IPS DF 6.9 (cell line): ENCODE data around the gene BMP2K.

Experiments
- DNase-seq: peaks from one replicate; pipeline ENCODE4 v3.0.0-alpha.2; 2013; ENCODE audit warnings: low read depth, low spot score
- H3K27ac ChIP-seq: one replicate; pipeline ENCODE4 v1.5.1; 2013; ENCODE audit warnings: low read length, control low read depth
- H3K27me3 ChIP-seq: 2 replicates; pipeline ENCODE4 v1.6.1; 2013; ENCODE audit warnings: mild to moderate bottlenecking, low read length; ENCODE audit not compliant: control insufficient read depth, insufficient read depth
- H3K36me3 ChIP-seq: 2 replicates; pipeline ENCODE4 v1.6.1; 2013; ENCODE audit warnings: low read length; ENCODE audit not compliant: control insufficient read depth, insufficient read depth
- H3K4me1 ChIP-seq: 2 replicates; pipeline ENCODE4 v1.6.1; 2013; ENCODE audit warnings: low read length; ENCODE audit not compliant: control insufficient read depth, insufficient read depth
- H3K4me3 ChIP-seq: 2 replicates; pipeline ENCODE4 v1.5.1; 2013; ENCODE audit warnings: mild to moderate bottlenecking, low read length
- H3K9me3 ChIP-seq: 2 replicates; pipeline ENCODE4 v1.6.1; 2013; ENCODE audit warnings: low read length, inconsistent platforms; ENCODE audit not compliant: control insufficient read depth, insufficient read depth
- WGBS: extraction: QIAGEN DNeasy Blood & Tissue Kit; methylation state at CpG from one replicate; pipeline ENCODE4 v1.1.7; 2013; ENCODE audit warnings: mixed read lengths, missing lambda C conversion rate; ENCODE audit not compliant: insufficient read length, insufficient coverage; 5-methylcytosine and 5-hydroxymethylcytosine counted together

BMP2K gene

GRCh38 chr4:78776079-78776728 lies at the start of gene BMP2K:
BMP2K (plus strand) TSS chr4:78776350; CDS start chr4:78776544, 194 bp downstream.
- no peaks in the 10 kb centered on the region for H3K4me1 ChIP-seq
- no peaks in the 10 kb centered on the region for H3K9me3 ChIP-seq
- no peak within 1 kb of the TSS for H3K27ac ChIP-seq
- DNase-seq: no peak
- no peaks in the 10 kb centered on the region for H3K36me3 ChIP-seq
- H3K27me3 ChIP-seq: no peaks in the 10 kb centered on the region
- H3K4me3 ChIP-seq: peak within 1 kb of the TSS; percentile 37; the same call in 1 of the 2 replicates
- no CpG with 5 or more reads among the region's 95 CpGs for WGBS

GRCh38 chr4:78726546-78726945 lies 49.6 kb upstream of the BMP2K start:
- H3K27me3 ChIP-seq: no peaks in the 10 kb centered on the region
- no peak overlapping the region for H3K4me3 ChIP-seq
- no peaks in the 10 kb centered on the region for H3K4me1 ChIP-seq
- no peaks in the 10 kb centered on the region for H3K36me3 ChIP-seq
- H3K27ac ChIP-seq: no peak overlapping the region
- no peak for DNase-seq
- no peaks in the 10 kb centered on the region for H3K9me3 ChIP-seq
- 100% methylated on average over 1 of the region's 1 CpG for WGBS

GRCh38 chr4:78732332-78733104 lies 43.6 kb upstream of the BMP2K start:
- Histone ChIP-seq H3K27me3 (no peaks in the 10 kb centered on the region), H3K4me3 (no peak overlapping the region), H3K36me3 (no peaks in the 10 kb centered on the region), H3K9me3 (no peaks in the 10 kb centered on the region), H3K4me1 (no peaks in the 10 kb centered on the region), H3K27ac (no peak overlapping the region)
- DNase-seq: no peak
- no CpG with 5 or more reads among the region's 3 CpGs for WGBS

GRCh38 chr4:78734441-78735162 lies 41.5 kb upstream of the BMP2K start:
- DNase-seq: no peak

GRCh38 chr4:78735697-78736096 lies 40.5 kb upstream of the BMP2K start:
- no peaks in the 10 kb centered on the region for H3K4me1 ChIP-seq
- H3K27ac ChIP-seq: no peak overlapping the region
- no peak overlapping the region for H3K4me3 ChIP-seq
- H3K36me3 ChIP-seq: no peaks in the 10 kb centered on the region
- no peak for DNase-seq
- no peaks in the 10 kb centered on the region for H3K27me3 ChIP-seq
- no peaks in the 10 kb centered on the region for H3K9me3 ChIP-seq

More at GRCh38 chr4:78734441-78735162, 41.5 kb upstream of the BMP2K start:
- WGBS: no CpG with 5 or more reads among the region's 3 CpGs
- H3K27me3 ChIP-seq: no peaks in the 10 kb centered on the region
- H3K4me1 ChIP-seq: no peaks in the 10 kb centered on the region
- no peak overlapping the region for H3K27ac ChIP-seq
- no peaks in the 10 kb centered on the region for H3K36me3 ChIP-seq
- H3K4me3 ChIP-seq: no peak overlapping the region
- no peaks in the 10 kb centered on the region for H3K9me3 ChIP-seq

- DNase-seq: no peak
- Histone ChIP-seq H3K9me3 (no peaks in the 10 kb centered on the region), H3K27me3 (no peaks in the 10 kb centered on the region), H3K4me1 (no peaks in the 10 kb centered on the region), H3K4me3 (no peak overlapping the region), H3K27ac (no peak overlapping the region), H3K36me3 (no peaks in the 10 kb centered on the region)
- no CpG with 5 or more reads among the region's 1 CpG for WGBS
Measured at GRCh38 chr4:78737035-78737434, 39.1 kb upstream of the BMP2K start.

GRCh38 chr4:78737973-78738372 lies 38.2 kb upstream of the BMP2K start:
- no CpG with 5 or more reads among the region's 2 CpGs for WGBS
- DNase-seq: no peak
- no peaks in the 10 kb centered on the region for H3K9me3 ChIP-seq
- no peaks in the 10 kb centered on the region for H3K4me1 ChIP-seq
- no peaks in the 10 kb centered on the region for H3K27me3 ChIP-seq
- no peak overlapping the region for H3K27ac ChIP-seq
- no peak overlapping the region for H3K4me3 ChIP-seq
- no peaks in the 10 kb centered on the region for H3K36me3 ChIP-seq

- H3K27ac ChIP-seq: no peak overlapping the region
- no peak overlapping the region for H3K4me3 ChIP-seq
- no peaks in the 10 kb centered on the region for H3K9me3 ChIP-seq
- no peaks in the 10 kb centered on the region for H3K36me3 ChIP-seq
- no CpG with 5 or more reads among the region's 2 CpGs for WGBS
- H3K27me3 ChIP-seq: no peaks in the 10 kb centered on the region
- H3K4me1 ChIP-seq: no peaks in the 10 kb centered on the region
- DNase-seq: no peak
Measured at GRCh38 chr4:78742300-78742699, 33.9 kb upstream of the BMP2K start.

- Histone ChIP-seq H3K9me3 (no peaks in the 10 kb centered on the region), H3K4me1 (no peaks in the 10 kb centered on the region), H3K4me3 (no peak overlapping the region), H3K27me3 (no peaks in the 10 kb centered on the region), H3K36me3 (no peaks in the 10 kb centered on the region), H3K27ac (no peak overlapping the region)
- no CpG with 5 or more reads among the region's 3 CpGs for WGBS
- DNase-seq: no peak
Measured at GRCh38 chr4:78747475-78747922, 28.7 kb upstream of the BMP2K start.

GRCh38 chr4:78748381-78748780 lies 27.8 kb upstream of the BMP2K start:
- Histone ChIP-seq H3K27me3 (no peaks in the 10 kb centered on the region), H3K4me1 (no peaks in the 10 kb centered on the region), H3K9me3 (no peaks in the 10 kb centered on the region), H3K36me3 (no peaks in the 10 kb centered on the region), H3K27ac (no peak overlapping the region), H3K4me3 (no peak overlapping the region)
- no peak for DNase-seq
- no CpG with 5 or more reads among the region's 2 CpGs for WGBS
